ENCODE results near the gene ERMAP.
A peak's percentile ranks its signal among the peaks of the same experiment; 100 is the strongest.

Gene ERMAP

GRCh38 chr1:42815941-42816584 is 859 bp upstream of the ERMAP start:
- Mint-ChIP-seq H3K4me3 (peak overlapping the region; percentile 84 to 90 (median 88)), H3K27ac (peak overlapping the region; percentile 83 to 92 (median 91)), H3K9me3 (no peaks in the 10 kb centered on the region), H3K27me3 (ENCODE audit: low read depth) (no peaks in the 10 kb centered on the region), H3K4me1 (peaks cover 29% of the 10 kb centered on the region), H3K36me3 (ENCODE audit: low read depth) (peaks cover 21% of the 10 kb centered on the region)
- no peak for TF ChIP-seq CTCF (IDR thresholded peaks at IDR 0.05; ENCODE audit: unreplicated experiment in 3 of 3)

- Mint-ChIP-seq H3K9me3 (no peaks in the 10 kb centered on the region), H3K27me3 (ENCODE audit: low read depth) (no peaks in the 10 kb centered on the region), H3K36me3 (ENCODE audit: low read depth) (peaks cover 17% of the 10 kb centered on the region), H3K27ac (peak overlapping the region; percentile 91 to 93 (median 92)), H3K4me3 (peak overlapping the region; percentile 76 to 90 (median 86)), H3K4me1 (peaks cover 25% of the 10 kb centered on the region)
- TF ChIP-seq CTCF (IDR thresholded peaks at IDR 0.05; ENCODE audit: unreplicated experiment in 3 of 3): no peak
These were observed 482 bp downstream of the ERMAP start for GRCh38 chr1:42817440-42817767.

GRCh38 chr1:42817976-42818375 is 1.1 kb downstream of the ERMAP start:
- H3K36me3 Mint-ChIP-seq (ENCODE audit: low read depth): peaks cover 16% of the 10 kb centered on the region
- H3K27me3 Mint-ChIP-seq (ENCODE audit: low read depth): no peaks in the 10 kb centered on the region
- peak overlapping the region; percentile 76 to 90 (median 86) for H3K4me3 Mint-ChIP-seq
- TF ChIP-seq CTCF (IDR thresholded peaks at IDR 0.05; ENCODE audit: unreplicated experiment in 3 of 3): no peak
- peaks cover 30% of the 10 kb centered on the region for H3K4me1 Mint-ChIP-seq
- peak overlapping the region in 2 of 3 experiments; percentile 91 to 92 for H3K27ac Mint-ChIP-seq
- H3K9me3 Mint-ChIP-seq: no peaks in the 10 kb centered on the region

- H3K9me3 Mint-ChIP-seq: no peaks in the 10 kb centered on the region
- H3K36me3 Mint-ChIP-seq (ENCODE audit: low read depth): peaks cover 7% of the 10 kb centered on the region
- H3K27me3 Mint-ChIP-seq (ENCODE audit: low read depth): no peaks in the 10 kb centered on the region
- H3K4me3 Mint-ChIP-seq: peak overlapping the region; percentile 7 to 35 (median 16)
- peaks cover 43% of the 10 kb centered on the region for H3K4me1 Mint-ChIP-seq
- H3K27ac Mint-ChIP-seq: peak overlapping the region in 1 of 3 experiments; percentile 29
- no peak for TF ChIP-seq CTCF (IDR thresholded peaks at IDR 0.05; ENCODE audit: unreplicated experiment in 3 of 3)
These were observed 3.9 kb downstream of the ERMAP start for GRCh38 chr1:42820813-42821212.

GRCh38 chr1:42821690-42822089 is 4.8 kb downstream of the ERMAP start:
- Mint-ChIP-seq H3K9me3 (no peaks in the 10 kb centered on the region), H3K4me1 (peaks cover 36% of the 10 kb centered on the region), H3K27ac (no peak overlapping the region), H3K27me3 (ENCODE audit: low read depth) (no peaks in the 10 kb centered on the region), H3K4me3 (no peak overlapping the region), H3K36me3 (ENCODE audit: low read depth) (no peaks in the 10 kb centered on the region)
- TF ChIP-seq CTCF (IDR thresholded peaks at IDR 0.05; ENCODE audit: unreplicated experiment in 3 of 3): no peak

GRCh38 chr1:42822800-42823392 is 6.0 kb downstream of the ERMAP start:
- Mint-ChIP-seq H3K4me1 (peaks cover 29% of the 10 kb centered on the region), H3K27me3 (ENCODE audit: low read depth) (no peaks in the 10 kb centered on the region), H3K36me3 (ENCODE audit: low read depth) (no peaks in the 10 kb centered on the region), H3K9me3 (no peaks in the 10 kb centered on the region), H3K4me3 (peak overlapping the region in 1 of 3 experiments; percentile 8), H3K27ac (peak overlapping the region; percentile 6 to 84 (median 71))
- no peak for TF ChIP-seq CTCF (IDR thresholded peaks at IDR 0.05; ENCODE audit: unreplicated experiment in 3 of 3)
